Tibial nerve (tissue), 4 donors: ENCODE results near the gene JMJD1C. TPM values are rescaled to one million over a fixed set of nuclear protein-coding genes. Genes with fewer than 3 reads are reported as not detected.
"Not testable (repeated sequence)": the region's sequence is repeated elsewhere in the genome, so short reads cannot be mapped to it uniquely, and the experiment has no call there.

Source experiments
- DNase-seq, 2 donors: peaks; one replicate each; pipeline ENCODE4 v3.0.0-alpha.2; 2019; ENCODE audit warnings: low spot score in 2 of 2
- H3K27ac ChIP-seq, 4 donors: fragments of 200-600 bp; sonication (generic) in 3 of 4; one replicate each; pipeline ENCODE4 v1.5.1; 2017 to 2019; ENCODE audit warnings: mild to moderate bottlenecking in 1 of 4
- H3K27me3 ChIP-seq, 2 donors: fragments of 200-600 bp; sonication (generic) in 1 of 2; one replicate each; pipeline versions ENCODE4 v1.5.1 to v1.6.0; 2017 to 2019
- H3K36me3 ChIP-seq, 3 donors: fragments of 200-600 bp; sonication (generic); one replicate each; pipeline ENCODE4 v1.5.1; 2018 to 2019
- H3K4me1 ChIP-seq, 4 donors: fragments of 200-600 bp; sonication (generic) in 3 of 4; one replicate each; pipeline ENCODE4 v1.5.1; 2017 to 2019
- H3K4me3 ChIP-seq, 4 donors: fragments of 200-600 bp; sonication (generic) in 3 of 4; one replicate each; pipeline ENCODE4 v1.5.1; 2017 to 2019; ENCODE audit warnings: mild to moderate bottlenecking in 1 of 4, moderate library complexity in 1 of 4
- H3K9me3 ChIP-seq, 4 donors: fragments of 200-600 bp; sonication (generic) in 3 of 4; one replicate each; pipeline ENCODE4 v1.5.1; 2017 to 2019
- CTCF ChIP-seq, 5 experiments: fragments of 200-600 bp in 3 of 5; fragments of 450-650 bp in 2 of 5; sonication (generic) in 3 of 5; IDR thresholded peaks; one replicate each; pipeline ENCODE4 v1.5.1; 2016 to 2019; ENCODE audit warnings: antibody characterized with exemption in 5 of 5, mild to moderate bottlenecking in 3 of 5, moderate library complexity in 2 of 5
- EP300 ChIP-seq, 2 donors: sonication (generic); formaldehyde crosslinking; IDR thresholded peaks; one replicate each; pipeline ENCODE4 v1.6.1; 2017; ENCODE audit warnings: antibody characterized with exemption in 2 of 2, mild to moderate bottlenecking in 1 of 2
- POLR2A ChIP-seq, 2 donors: fragments of 450-650 bp; IDR thresholded peaks; one replicate each; pipeline ENCODE4 v1.6.1; 2017; ENCODE audit warnings: antibody characterized with exemption in 2 of 2, mild to moderate bottlenecking in 2 of 2, moderate library complexity in 2 of 2
- WGBS, 2 donors: methylation state at CpG; one replicate each; pipeline ENCODE4 v1.1.5; 2018; 5-methylcytosine and 5-hydroxymethylcytosine counted together
- total RNA-seq, 4 donors: library from RNA; depleted of rRNA; stranded (reverse); fragments of >200 nt; gene quantifications; one replicate each; pipeline ENCODE4 v1.1.0, GENCODE V29; 2016

Gene JMJD1C
- total RNA-seq, 4 donors from 2014 or later = 100 to 156 (median 131) TPM

GRCh38 chr10:63304146-63304545, 161.6 kb downstream of the JMJD1C start:
- Histone ChIP-seq H3K4me3 (no peak overlapping the region), H3K4me1 (peaks cover 0 to 18% (median 0%) of the 10 kb centered on the region in 4 donors), H3K27ac (no peak overlapping the region), H3K27me3 (no peaks in the 10 kb centered on the region), H3K36me3 (no peaks in the 10 kb centered on the region), H3K9me3 (no peaks in the 10 kb centered on the region)
- DNase-seq = no peak
- no peak for TF ChIP-seq CTCF (IDR thresholded peaks at IDR 0.05)
- no peak for TF ChIP-seq POLR2A (IDR thresholded peaks at IDR 0.05)
- no peak for TF ChIP-seq EP300 (IDR thresholded peaks at IDR 0.05)
- WGBS, 2 donors = 83 to 88% methylated on average over 3 of the region's 3 CpGs

- DNase-seq = no peak
- TF ChIP-seq CTCF (IDR thresholded peaks at IDR 0.05) = no peak
- no peak for TF ChIP-seq EP300 (IDR thresholded peaks at IDR 0.05)
- TF ChIP-seq POLR2A (IDR thresholded peaks at IDR 0.05) = no peak
- no peak overlapping the region for H3K27ac ChIP-seq
- no peaks in the 10 kb centered on the region for H3K27me3 ChIP-seq
- H3K9me3 ChIP-seq = no peaks in the 10 kb centered on the region
- 89 to 96% methylated on average over 3 of the region's 3 CpGs for WGBS, 2 donors
- no peak overlapping the region for H3K4me3 ChIP-seq
- peaks cover 0 to 3% (median 0%) of the 10 kb centered on the region in 4 donors for H3K4me1 ChIP-seq
- no peaks in the 10 kb centered on the region for H3K36me3 ChIP-seq
These were observed 165.0 kb downstream of the JMJD1C start for GRCh38 chr10:63300801-63301200.

- no peak overlapping the region for H3K27ac ChIP-seq
- no peak overlapping the region for H3K4me3 ChIP-seq
- TF ChIP-seq POLR2A (IDR thresholded peaks at IDR 0.05) (no peak), CTCF (IDR thresholded peaks at IDR 0.05) (no peak), EP300 (IDR thresholded peaks at IDR 0.05) (no peak)
- DNase-seq = no peak
- no peaks in the 10 kb centered on the region for H3K27me3 ChIP-seq
- H3K36me3 ChIP-seq = no peaks in the 10 kb centered on the region
- peaks cover 0 to 3% (median 0%) of the 10 kb centered on the region in 4 donors for H3K4me1 ChIP-seq
- H3K9me3 ChIP-seq = no peaks in the 10 kb centered on the region
- WGBS, 2 donors = 94 to 95% methylated on average over 4 to 8 of the region's 8 CpGs
These were observed 167.8 kb downstream of the JMJD1C start for GRCh38 chr10:63297941-63298340.

- Histone ChIP-seq H3K9me3 (no peaks in the 10 kb centered on the region), H3K27me3 (no peaks in the 10 kb centered on the region), H3K36me3 (no peaks in the 10 kb centered on the region), H3K4me3 (no peak overlapping the region), H3K4me1 (no peaks in the 10 kb centered on the region), H3K27ac (no peak overlapping the region)
- DNase-seq = no peak
- no peak for TF ChIP-seq CTCF (IDR thresholded peaks at IDR 0.05)
- no peak for TF ChIP-seq POLR2A (IDR thresholded peaks at IDR 0.05)
- 75 to 91% methylated on average over 2 of the region's 2 CpGs for WGBS, 2 donors
These were observed 171.0 kb downstream of the JMJD1C start for GRCh38 chr10:63294781-63295180.

GRCh38 chr10:63292847-63293246, 172.9 kb downstream of the JMJD1C start:
- 76 to 83% methylated on average over 4 of the region's 4 CpGs for WGBS, 2 donors
- H3K27me3 ChIP-seq, H3K36me3 ChIP-seq, H3K4me3 ChIP-seq, H3K27ac ChIP-seq, H3K9me3 ChIP-seq, DNase-seq, H3K4me1 ChIP-seq: not testable (repeated sequence)

- H3K27me3 ChIP-seq = no peaks in the 10 kb centered on the region
- no peak overlapping the region for H3K4me3 ChIP-seq
- H3K4me1 ChIP-seq = peaks cover 0 to 19% (median 0%) of the 10 kb centered on the region in 4 donors
- TF ChIP-seq EP300 (IDR thresholded peaks at IDR 0.05) (no peak), CTCF (IDR thresholded peaks at IDR 0.05) (no peak), POLR2A (IDR thresholded peaks at IDR 0.05) (no peak)
- H3K9me3 ChIP-seq = no peaks in the 10 kb centered on the region
- no peak for DNase-seq
- 100% methylated on average over 1 of the region's 1 CpG for WGBS, 2 donors
- no peaks in the 10 kb centered on the region for H3K36me3 ChIP-seq
- H3K27ac ChIP-seq = no peak overlapping the region
These were observed 177.6 kb downstream of the JMJD1C start for GRCh38 chr10:63288170-63288569.
